ENCODE results near the gene CCL26. TPM values are rescaled to one million over a fixed set of nuclear protein-coding genes. Genes with fewer than 3 reads are reported as not detected.
A peak's percentile ranks its signal among the peaks of the same experiment; 100 is the strongest.

CCL26 gene
- total and polyA plus RNA-seq, 5 donors from 2014 or later: not detected

DNA sequence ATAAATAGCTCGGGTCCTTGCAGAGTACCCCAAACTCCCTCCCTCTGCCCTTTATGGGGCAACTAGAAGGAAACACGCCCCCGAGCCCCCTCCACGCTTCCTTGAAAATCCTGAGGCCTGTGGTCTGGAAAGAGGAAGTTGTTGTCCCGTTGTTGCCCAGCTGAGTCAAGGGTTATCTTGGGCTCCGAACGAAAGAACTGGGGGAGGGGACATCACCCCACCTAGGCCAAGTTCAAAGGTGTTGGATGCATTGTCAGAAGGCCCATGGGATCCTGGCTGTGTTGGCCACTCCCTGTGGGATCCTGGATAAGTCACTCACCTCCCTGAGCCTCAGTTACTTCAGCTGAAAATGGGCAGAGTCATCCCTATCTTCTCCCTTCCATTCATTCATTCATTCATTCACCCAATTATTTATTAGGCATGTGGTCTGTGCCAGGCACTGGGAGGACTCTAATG lies 41.8 kb upstream of the CCL26 start, which contains the start of gene CCL24:
CCL24 (minus strand) TSS at position 26 of the 456 bp plus-strand sequence. CDS start 91 bp downstream, outside the sequence.
- Mint-ChIP-seq H3K27ac (no peak within 1 kb of the TSS), H3K27me3 (peaks cover 5% of the 10 kb centered on the region), H3K9me3 (peaks cover 0 to 4% (median 0%) of the 10 kb centered on the region in 7 donors), H3K4me3 (no peak within 1 kb of the TSS), H3K4me1 (no peaks in the 10 kb centered on the region), H3K36me3 (no peaks in the 10 kb centered on the region)
- ATAC-seq (ENCODE audit: low read depth in 2 of 2): no peak
- no peaks in the 10 kb centered on the region for H3K4me1 ChIP-seq (ENCODE audit: control insufficient read depth, insufficient read depth, low read length, poor library complexity, severe bottlenecking)
- no peak for DNase-seq
- no peak within 1 kb of the TSS for H3K27ac ChIP-seq (ENCODE audit: insufficient read depth, low read length, poor library complexity, severe bottlenecking)
- no peaks in the 10 kb centered on the region for H3K9me3 ChIP-seq (ENCODE audit: control insufficient read depth in 2 of 2, low read length in 2 of 2)
- H3K27me3 ChIP-seq (ENCODE audit: control insufficient read depth, insufficient read depth, low read length): no peaks in the 10 kb centered on the region
- H3K4me3 ChIP-seq (ENCODE audit: low read depth, low read length): no peak within 1 kb of the TSS
- H3K36me3 ChIP-seq (ENCODE audit: control insufficient read depth, insufficient read depth, low read length): no peaks in the 10 kb centered on the region

DNA sequence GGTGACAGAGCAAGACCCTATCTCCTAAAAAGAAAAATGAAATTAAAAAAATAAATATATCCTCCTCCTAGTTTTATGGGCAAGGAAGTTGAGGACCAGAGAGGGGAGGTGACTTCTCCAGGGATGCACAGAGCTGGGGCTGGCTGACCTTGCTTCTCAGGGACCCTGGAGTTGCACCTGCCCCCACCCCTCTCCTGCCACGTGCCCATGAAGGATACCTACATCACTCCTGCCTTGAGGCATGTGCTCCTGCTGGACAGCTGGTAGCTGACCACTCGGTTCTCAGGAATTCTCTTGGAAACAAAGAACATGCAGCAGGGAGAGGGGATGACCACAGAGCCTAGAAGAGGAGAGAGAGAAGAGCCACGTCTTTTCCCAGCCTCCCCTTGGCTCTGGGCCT lies 41.1 kb upstream of the CCL26 start:
- ATAC-seq (ENCODE audit: low read depth in 2 of 2): no peak
- Mint-ChIP-seq H3K27me3 (peaks cover 5% of the 10 kb centered on the region), H3K36me3 (no peaks in the 10 kb centered on the region), H3K9me3 (peaks cover 0 to 4% (median 0%) of the 10 kb centered on the region in 7 donors), H3K27ac (no peak overlapping the region), H3K4me3 (no peak overlapping the region), H3K4me1 (no peaks in the 10 kb centered on the region)
- Histone ChIP-seq H3K27me3 (ENCODE audit: control insufficient read depth, insufficient read depth, low read length) (no peaks in the 10 kb centered on the region), H3K36me3 (ENCODE audit: control insufficient read depth, insufficient read depth, low read length) (no peaks in the 10 kb centered on the region), H3K4me3 (ENCODE audit: low read depth, low read length) (no peak overlapping the region), H3K9me3 (ENCODE audit: control insufficient read depth in 2 of 2, low read length in 2 of 2) (no peaks in the 10 kb centered on the region), H3K4me1 (ENCODE audit: control insufficient read depth, insufficient read depth, low read length, poor library complexity, severe bottlenecking) (no peaks in the 10 kb centered on the region), H3K27ac (ENCODE audit: insufficient read depth, low read length, poor library complexity, severe bottlenecking) (no peak overlapping the region)
- DNase-seq: no peak

- Histone ChIP-seq H3K4me3 (ENCODE audit: low read depth, low read length) (no peak overlapping the region), H3K4me1 (ENCODE audit: control insufficient read depth, insufficient read depth, low read length, poor library complexity, severe bottlenecking) (no peaks in the 10 kb centered on the region), H3K27ac (ENCODE audit: insufficient read depth, low read length, poor library complexity, severe bottlenecking) (no peak overlapping the region), H3K9me3 (ENCODE audit: control insufficient read depth in 2 of 2, low read length in 2 of 2) (peaks cover 0 to 1% of the 10 kb centered on the region in 2 experiments), H3K27me3 (ENCODE audit: control insufficient read depth, insufficient read depth, low read length) (no peaks in the 10 kb centered on the region), H3K36me3 (ENCODE audit: control insufficient read depth, insufficient read depth, low read length) (no peaks in the 10 kb centered on the region)
- ATAC-seq (ENCODE audit: low read depth in 2 of 2) (no peak), DNase-seq (no peak)
- peaks cover 0 to 7% (median 4%) of the 10 kb centered on the region in 7 donors for H3K9me3 Mint-ChIP-seq
- H3K4me1 Mint-ChIP-seq: no peaks in the 10 kb centered on the region
- H3K36me3 Mint-ChIP-seq: no peaks in the 10 kb centered on the region
- H3K4me3 Mint-ChIP-seq: no peak overlapping the region
- no peak overlapping the region for H3K27ac Mint-ChIP-seq
- H3K27me3 Mint-ChIP-seq: no peaks in the 10 kb centered on the region
These were observed 40.1 kb upstream of the CCL26 start for GRCh38 chr7:75811894-75812678.

- Mint-ChIP-seq H3K27me3 (no peaks in the 10 kb centered on the region), H3K9me3 (peaks cover 0 to 15% (median 5%) of the 10 kb centered on the region in 7 donors), H3K4me1 (no peaks in the 10 kb centered on the region), H3K4me3 (no peak overlapping the region), H3K36me3 (no peaks in the 10 kb centered on the region), H3K27ac (no peak overlapping the region)
- Histone ChIP-seq H3K9me3 (ENCODE audit: control insufficient read depth in 2 of 2, low read length in 2 of 2) (peaks cover 8 to 11% of the 10 kb centered on the region in 2 experiments), H3K27me3 (ENCODE audit: control insufficient read depth, insufficient read depth, low read length) (no peaks in the 10 kb centered on the region), H3K4me1 (ENCODE audit: control insufficient read depth, insufficient read depth, low read length, poor library complexity, severe bottlenecking) (no peaks in the 10 kb centered on the region), H3K27ac (ENCODE audit: insufficient read depth, low read length, poor library complexity, severe bottlenecking) (no peak overlapping the region), H3K4me3 (ENCODE audit: low read depth, low read length) (no peak overlapping the region), H3K36me3 (ENCODE audit: control insufficient read depth, insufficient read depth, low read length) (no peaks in the 10 kb centered on the region)
- no peak for DNase-seq
- ATAC-seq (ENCODE audit: low read depth in 2 of 2): no peak
These were observed 37.4 kb upstream of the CCL26 start for GRCh38 chr7:75809396-75809795.

DNA sequence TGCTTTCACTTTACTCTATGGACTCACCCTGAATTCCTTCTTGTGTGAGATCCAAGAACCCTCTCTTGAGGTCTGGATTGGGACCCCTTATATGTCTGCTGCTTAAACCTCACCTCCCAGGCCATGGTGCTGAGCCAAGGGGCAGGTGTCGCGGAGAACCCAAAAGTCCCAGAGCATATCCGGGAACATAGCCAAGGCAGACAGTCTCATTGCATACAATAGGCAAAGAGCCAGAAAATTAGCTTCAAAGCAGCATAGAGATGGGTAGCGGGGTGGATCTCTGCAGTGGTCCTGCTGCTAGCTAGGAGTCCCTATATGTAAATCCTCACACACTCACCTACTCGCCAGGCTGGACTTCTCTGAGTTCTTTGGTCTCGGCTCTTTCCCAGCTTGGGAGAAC lies 36.1 kb upstream of the CCL26 start:
- Mint-ChIP-seq H3K9me3 (peaks cover 0 to 15% (median 7%) of the 10 kb centered on the region in 7 donors), H3K36me3 (no peaks in the 10 kb centered on the region), H3K27me3 (no peaks in the 10 kb centered on the region), H3K4me1 (no peaks in the 10 kb centered on the region), H3K27ac (no peak overlapping the region), H3K4me3 (no peak overlapping the region)
- DNase-seq (no peak), ATAC-seq (ENCODE audit: low read depth in 2 of 2) (no peak)
- no peaks in the 10 kb centered on the region for H3K27me3 ChIP-seq (ENCODE audit: control insufficient read depth, insufficient read depth, low read length)
- no peaks in the 10 kb centered on the region for H3K4me1 ChIP-seq (ENCODE audit: control insufficient read depth, insufficient read depth, low read length, poor library complexity, severe bottlenecking)
- H3K9me3 ChIP-seq (ENCODE audit: control insufficient read depth in 2 of 2, low read length in 2 of 2): peaks cover 8 to 11% of the 10 kb centered on the region in 2 experiments
- H3K4me3 ChIP-seq (ENCODE audit: low read depth, low read length): no peak overlapping the region
- no peaks in the 10 kb centered on the region for H3K36me3 ChIP-seq (ENCODE audit: control insufficient read depth, insufficient read depth, low read length)
- no peak overlapping the region for H3K27ac ChIP-seq (ENCODE audit: insufficient read depth, low read length, poor library complexity, severe bottlenecking)

DNA sequence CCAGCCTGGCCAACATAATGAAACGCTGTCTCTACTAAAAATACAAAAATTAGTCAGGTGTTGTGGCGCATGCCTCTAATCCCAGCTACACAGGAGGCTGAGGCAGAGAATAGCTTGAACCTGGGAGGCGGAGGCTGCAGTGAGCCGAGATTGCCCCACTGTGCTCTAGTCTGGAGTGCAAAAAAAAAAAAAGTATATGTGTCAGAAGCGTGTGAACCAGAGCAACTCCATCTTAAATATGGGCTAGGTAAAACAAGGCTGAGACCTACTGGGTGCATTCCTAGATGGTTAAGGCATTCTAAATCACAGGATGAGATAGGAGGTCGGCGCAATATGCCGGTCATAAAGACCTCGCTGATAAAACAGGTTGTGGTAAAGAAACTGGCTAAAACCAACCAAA lies 35.4 kb upstream of the CCL26 start:
- Mint-ChIP-seq H3K27me3 (peaks cover 4% of the 10 kb centered on the region), H3K27ac (no peak overlapping the region), H3K36me3 (no peaks in the 10 kb centered on the region), H3K4me1 (no peaks in the 10 kb centered on the region), H3K4me3 (no peak overlapping the region), H3K9me3 (peaks cover 0 to 15% (median 7%) of the 10 kb centered on the region in 7 donors)
- Histone ChIP-seq H3K4me3 (ENCODE audit: low read depth, low read length) (no peak overlapping the region), H3K4me1 (ENCODE audit: control insufficient read depth, insufficient read depth, low read length, poor library complexity, severe bottlenecking) (no peaks in the 10 kb centered on the region), H3K9me3 (ENCODE audit: control insufficient read depth in 2 of 2, low read length in 2 of 2) (peaks cover 8 to 11% of the 10 kb centered on the region in 2 experiments), H3K36me3 (ENCODE audit: control insufficient read depth, insufficient read depth, low read length) (no peaks in the 10 kb centered on the region), H3K27ac (ENCODE audit: insufficient read depth, low read length, poor library complexity, severe bottlenecking) (no peak overlapping the region), H3K27me3 (ENCODE audit: control insufficient read depth, insufficient read depth, low read length) (no peaks in the 10 kb centered on the region)
- DNase-seq: no peak
- no peak for ATAC-seq (ENCODE audit: low read depth in 2 of 2)

DNA sequence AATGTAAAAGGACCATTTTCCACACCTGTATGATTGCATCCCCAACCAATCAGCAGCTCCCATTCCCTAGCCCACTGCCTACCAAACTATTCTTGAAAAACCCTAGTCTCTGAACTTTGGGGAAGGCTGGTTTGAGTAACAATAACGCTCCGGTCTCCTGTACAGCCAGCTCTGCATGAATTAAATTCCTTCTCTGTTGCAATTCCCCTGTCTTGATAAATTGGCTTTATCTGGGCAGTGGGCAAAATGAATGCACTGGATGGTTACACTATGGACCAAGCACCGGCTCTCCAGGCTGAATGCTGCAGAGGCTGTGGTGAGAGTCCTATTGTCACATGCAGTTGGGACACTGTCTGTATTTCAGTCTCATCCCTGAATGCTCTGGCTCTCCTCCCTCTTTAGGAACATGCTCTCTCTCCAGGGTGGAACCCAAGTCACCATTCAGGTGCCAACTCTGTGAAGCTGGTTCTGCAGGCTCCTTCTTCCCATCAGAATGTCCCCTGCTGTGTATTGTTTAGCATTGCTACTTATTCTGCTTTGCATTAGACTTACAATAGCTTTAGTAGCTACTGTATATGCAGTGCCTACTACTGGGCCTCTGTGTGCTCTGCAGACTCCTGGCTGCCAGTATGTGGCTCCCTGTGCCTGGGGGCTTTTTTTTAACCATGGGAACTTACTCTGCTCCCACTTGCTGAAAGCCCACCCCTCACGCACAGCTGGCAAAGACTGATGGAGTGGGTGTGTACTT lies 34.7 kb upstream of the CCL26 start:
- Histone ChIP-seq H3K27me3 (ENCODE audit: control insufficient read depth, insufficient read depth, low read length) (no peaks in the 10 kb centered on the region), H3K27ac (ENCODE audit: insufficient read depth, low read length, poor library complexity, severe bottlenecking) (no peak overlapping the region), H3K9me3 (ENCODE audit: control insufficient read depth in 2 of 2, low read length in 2 of 2) (peaks cover 8 to 11% of the 10 kb centered on the region in 2 experiments), H3K4me3 (ENCODE audit: low read depth, low read length) (no peak overlapping the region), H3K4me1 (ENCODE audit: control insufficient read depth, insufficient read depth, low read length, poor library complexity, severe bottlenecking) (no peaks in the 10 kb centered on the region), H3K36me3 (ENCODE audit: control insufficient read depth, insufficient read depth, low read length) (no peaks in the 10 kb centered on the region)
- no peaks in the 10 kb centered on the region for H3K36me3 Mint-ChIP-seq
- peak overlapping the region in 1 of 4 donors; percentile 28 for H3K4me3 Mint-ChIP-seq
- DNase-seq: no peak
- H3K9me3 Mint-ChIP-seq: peaks cover 0 to 15% (median 7%) of the 10 kb centered on the region in 7 donors
- H3K27ac Mint-ChIP-seq: no peak overlapping the region
- ATAC-seq (ENCODE audit: low read depth in 2 of 2): no peak
- peaks cover 4% of the 10 kb centered on the region for H3K27me3 Mint-ChIP-seq
- H3K4me1 Mint-ChIP-seq: no peaks in the 10 kb centered on the region

Measured in CD4-positive, CD25-positive, alpha-beta regulatory T cell (primary cell).